Measurements from ENCODE around the gene MPPED2. TPM values are rescaled to one million over a fixed set of nuclear protein-coding genes. Genes with fewer than 3 reads are reported as not detected.

MPPED2 gene
- 1 to 10 TPM in 3 of 4 donors, under 1 TPM in 1; 0.37 to 1.8 (median 1.3) TPM for total RNA-seq

- 10 to 14% methylated on average over 30 to 47 of the region's 49 CpGs for WGBS, 2 donors
- TF ChIP-seq POLR2A (IDR thresholded peaks at IDR 0.05) (no peak), CTCF (IDR thresholded peaks at IDR 0.05) (no peak)
- intact Hi-C loops (cut with DNase I; ENCODE audit: low total_unique reads): no loop called here
- H3K4me3 ChIP-seq (ENCODE audit: low read depth, poor library complexity, severe bottlenecking): peak within 1 kb of the TSS; percentile 54
- peak in 1 of 2 donors; percentile 90 for DNase-seq (ENCODE audit: low spot score in 2 of 2)
These were observed at the start of gene MPPED2 for GRCh38 chr11:30586251-30587144. TSS of gene MPPED2 (minus strand) at chr11:30586353. CDS start at chr11:30580373, 5,980 bp downstream.

- WGBS, 2 donors: 36 to 37% methylated on average over 13 of the region's 13 CpGs
- no peak for TF ChIP-seq POLR2A (IDR thresholded peaks at IDR 0.05)
- TF ChIP-seq CTCF (IDR thresholded peaks at IDR 0.05): no peak
- no peak for DNase-seq (ENCODE audit: low spot score in 2 of 2)
- H3K4me3 ChIP-seq (ENCODE audit: low read depth, poor library complexity, severe bottlenecking): no peak overlapping the region
- intact Hi-C loops (cut with DNase I; ENCODE audit: low total_unique reads): no loop called here
These were observed 49.3 kb upstream of the MPPED2 start for GRCh38 chr11:30635401-30635989.

- intact Hi-C loops (cut with DNase I; ENCODE audit: low total_unique reads): no loop called here
- 58 to 73% methylated on average over 3 of the region's 3 CpGs for WGBS, 2 donors
- TF ChIP-seq CTCF (IDR thresholded peaks at IDR 0.05): no peak
- TF ChIP-seq POLR2A (IDR thresholded peaks at IDR 0.05): no peak
- no peak for DNase-seq (ENCODE audit: low spot score in 2 of 2)
- no peak overlapping the region for H3K4me3 ChIP-seq (ENCODE audit: low read depth, poor library complexity, severe bottlenecking)
These were observed 45.0 kb upstream of the MPPED2 start for GRCh38 chr11:30631148-30631547.

GRCh38 chr11:30619767-30620166 is 33.6 kb upstream of the MPPED2 start:
- no peak for TF ChIP-seq CTCF (IDR thresholded peaks at IDR 0.05)
- TF ChIP-seq POLR2A (IDR thresholded peaks at IDR 0.05): no peak
- no peak for DNase-seq (ENCODE audit: low spot score in 2 of 2)
- intact Hi-C loops (cut with DNase I; ENCODE audit: low total_unique reads): no loop called here
- WGBS, 2 donors: 88 to 93% methylated on average over 1 of the region's 1 CpG
- H3K4me3 ChIP-seq (ENCODE audit: low read depth, poor library complexity, severe bottlenecking): no peak overlapping the region

GRCh38 chr11:30617762-30618161 is 31.6 kb upstream of the MPPED2 start:
- DNase-seq (ENCODE audit: low spot score in 2 of 2): no peak
- no peak for TF ChIP-seq CTCF (IDR thresholded peaks at IDR 0.05)
- no peak for TF ChIP-seq POLR2A (IDR thresholded peaks at IDR 0.05)
- no peak overlapping the region for H3K4me3 ChIP-seq (ENCODE audit: low read depth, poor library complexity, severe bottlenecking)
- intact Hi-C loops (cut with DNase I; ENCODE audit: low total_unique reads): no loop called here

Data from lower leg skin (tissue), 4 donors.